GM21825 (cell line): ENCODE measurements around the gene OR4A15.

Source experiments
- ATAC-seq: cut with Tn5 transposase; IDR thresholded peaks from one replicate; pipeline ENCODE4 v1.9.1; 2021; ENCODE audit warnings: mild to moderate bottlenecking, moderate library complexity; ENCODE audit not compliant: unreplicated experiment

Gene OR4A15

GRCh38 chr11:55367674-55368073 lies at the start of gene OR4A15:
Gene OR4A15 (plus strand): TSS chr11:55367974. CDS start chr11:55367974, 0 bp downstream.
- no peak for ATAC-seq

- ATAC-seq, result no peak
These were observed 43.3 kb upstream of the OR4A15 start for GRCh38 chr11:55324500-55324899.

GRCh38 chr11:55342901-55343300 lies 24.9 kb upstream of the OR4A15 start, which contains the start of gene OR4A16:
Gene OR4A16 (plus strand): TSS chr11:55343201. CDS start chr11:55343201, 0 bp downstream.
- no peak for ATAC-seq

GRCh38 chr11:55345306-55345705 lies 22.5 kb upstream of the OR4A15 start:
- ATAC-seq, result no peak

- no peak for ATAC-seq
These were observed 18.7 kb upstream of the OR4A15 start for GRCh38 chr11:55349032-55349431.

- ATAC-seq, result no peak
These were observed 10.1 kb upstream of the OR4A15 start for GRCh38 chr11:55357560-55358184.

GRCh38 chr11:55401011-55401410 lies 33.2 kb downstream of the OR4A15 start:
- ATAC-seq, result no peak
